Esophagus muscularis mucosa (tissue), 3 donors: Measurements from ENCODE around the gene PKDCC.

ENCODE experiments used
- CTCF ChIP-seq, 3 experiments: fragments of 200-600 bp in 2 of 3; fragments of 450-650 bp in 1 of 3; sonication (generic) in 2 of 3; IDR thresholded peaks; one replicate each; pipeline ENCODE4 v1.5.1; 2017 to 2019; ENCODE audit warnings: antibody characterized with exemption in 3 of 3, mild to moderate bottlenecking in 2 of 3, moderate library complexity in 1 of 3
- POLR2AphosphoS5 ChIP-seq, 2 donors: sonication (generic); formaldehyde crosslinking; IDR thresholded peaks; one replicate each; pipeline ENCODE4 v1.6.1; 2017; ENCODE audit warnings: antibody characterized with exemption in 2 of 2

- no peak for TF ChIP-seq CTCF (IDR thresholded peaks at IDR 0.05)
- TF ChIP-seq POLR2AphosphoS5 (IDR thresholded peaks at IDR 0.05): no peak
Measured at GRCh38 chr2:42044939-42045338, 2.9 kb upstream of the PKDCC start.
